Skeletal muscle satellite cell (primary cell): ENCODE data around the gene MMP11.

ENCODE experiments used
- H3K27me3 ChIP-seq: 2 replicates; pipeline ENCODE4 v1.7.0; 2013; ENCODE audit warnings: low read length; ENCODE audit not compliant: control insufficient read depth, insufficient read depth
- H3K36me3 ChIP-seq: 2 replicates; pipeline ENCODE4 v1.7.0; 2013; ENCODE audit warnings: mild to moderate bottlenecking, control low read depth, low read length; ENCODE audit not compliant: insufficient read depth
- H3K4me1 ChIP-seq: 2 replicates; pipeline ENCODE4 v1.7.0; 2013; ENCODE audit warnings: low read length; ENCODE audit not compliant: control insufficient read depth, insufficient read depth
- H3K4me2 ChIP-seq: 2 replicates; pipeline ENCODE4 v1.7.0; 2013; ENCODE audit warnings: mild to moderate bottlenecking, low read length
- H3K4me3 ChIP-seq: 2 replicates; pipeline ENCODE4 v1.7.0; 2013; ENCODE audit warnings: low read length
- H3K9ac ChIP-seq: 2 replicates; pipeline ENCODE4 v1.7.0; 2013; ENCODE audit warnings: mild to moderate bottlenecking, low read depth, low read length, moderate library complexity
- H3K9me3 ChIP-seq: replicated peaks from 2 replicates; pipeline ENCODE4 v1.7.0; 2013; ENCODE audit warnings: mild to moderate bottlenecking, control low read depth, low read length

The MMP11 gene

DNA sequence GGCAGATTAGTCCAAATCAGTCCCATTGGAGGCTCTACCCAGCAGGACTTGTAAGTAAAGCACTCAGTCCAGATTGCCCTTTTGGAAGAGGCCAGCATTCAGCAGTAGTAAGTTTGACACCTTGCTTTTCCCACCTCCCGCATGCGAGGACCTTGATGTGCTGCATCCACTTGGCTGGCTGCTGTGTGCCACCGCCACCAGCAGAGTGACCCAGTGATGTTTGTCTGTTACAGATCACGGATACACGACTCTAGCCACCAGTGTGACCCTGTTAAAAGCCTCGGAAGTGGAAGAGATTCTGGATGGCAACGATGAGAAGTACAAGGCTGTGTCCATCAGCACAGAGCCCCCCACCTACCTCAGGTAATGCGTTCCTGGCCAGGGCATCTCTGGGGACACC, 20.7 kb downstream of the MMP11 start:
- H3K4me1 ChIP-seq = peaks cover 13% of the 10 kb centered on the region
- peaks cover 50% of the 10 kb centered on the region for H3K36me3 ChIP-seq
- no peaks in the 10 kb centered on the region for H3K9me3 ChIP-seq

DNA sequence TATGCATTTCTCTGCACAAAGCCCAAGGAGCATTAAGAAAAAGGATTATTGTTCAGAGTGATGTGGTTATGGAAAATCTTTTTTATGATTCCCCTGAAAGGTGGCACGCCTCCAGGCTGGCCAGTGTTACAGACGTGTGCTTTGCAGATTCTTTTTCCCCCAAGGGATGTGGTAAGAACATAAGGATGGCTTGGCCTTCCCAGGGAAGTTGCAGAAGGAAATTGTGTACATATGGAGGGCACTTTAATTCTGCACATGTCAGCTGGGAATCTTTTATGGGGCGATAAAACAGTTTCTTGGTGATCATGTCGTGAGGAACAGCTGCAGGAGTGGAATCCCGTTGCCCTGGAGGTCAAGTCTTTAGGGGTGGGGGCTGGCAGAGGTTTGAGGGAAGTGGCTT, 23.8 kb downstream of the MMP11 start:
- Histone ChIP-seq H3K4me2 (no peak overlapping the region), H3K9me3 (no peaks in the 10 kb centered on the region), H3K27me3 (no peaks in the 10 kb centered on the region), H3K9ac (no peak overlapping the region), H3K4me3 (no peak overlapping the region), H3K36me3 (peaks cover 68% of the 10 kb centered on the region), H3K4me1 (peaks cover 7% of the 10 kb centered on the region)

More for the DNA sequence above, 20.7 kb downstream of the MMP11 start:
- no peak overlapping the region for H3K9ac ChIP-seq
- H3K4me3 ChIP-seq = no peak overlapping the region
- H3K4me2 ChIP-seq = no peak overlapping the region
- H3K27me3 ChIP-seq = no peaks in the 10 kb centered on the region

DNA sequence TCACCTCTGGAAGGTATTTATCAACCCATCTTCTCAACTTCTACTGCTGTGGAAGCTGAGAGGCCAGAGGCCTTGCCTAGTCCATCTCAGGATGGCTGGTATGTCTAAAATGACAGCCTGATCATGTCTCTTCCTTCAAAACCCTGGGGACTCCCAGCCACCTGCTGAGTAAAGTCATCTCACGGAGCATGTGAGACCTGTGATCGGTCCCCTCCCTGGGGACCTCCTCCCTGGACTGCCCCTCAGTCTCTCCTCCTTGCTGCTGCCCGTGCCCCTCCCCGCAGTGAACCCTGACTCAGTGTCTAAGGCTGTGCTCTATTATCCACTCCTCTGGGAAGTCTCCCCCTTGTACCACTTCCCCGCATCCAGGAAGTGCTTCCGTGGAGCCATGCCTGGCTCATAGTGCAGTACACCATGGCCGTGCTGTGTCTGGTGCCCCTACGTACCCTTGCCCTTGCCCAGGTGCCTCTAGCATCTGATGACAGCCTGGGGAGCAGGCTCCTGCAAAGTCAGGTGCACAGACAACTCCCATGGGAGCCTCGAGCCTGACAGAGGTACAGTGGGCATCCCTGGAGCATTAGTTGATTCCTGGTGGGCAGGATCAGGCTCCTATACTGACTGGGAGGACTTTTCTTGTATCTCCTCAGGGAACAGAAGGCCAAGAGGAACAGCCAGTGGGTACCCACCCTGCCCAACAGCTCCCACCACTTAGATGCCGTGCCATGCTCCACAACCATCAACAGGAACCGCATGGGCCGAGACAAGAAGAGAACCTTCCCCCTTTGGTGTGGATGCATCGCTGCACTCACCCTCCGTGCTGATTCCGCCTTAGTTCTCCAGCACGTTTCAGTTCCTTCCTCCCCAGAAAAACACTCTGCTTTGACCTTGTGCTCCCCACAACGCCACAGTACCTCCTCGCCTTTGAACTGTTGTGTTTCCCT, 27.9 kb downstream of the MMP11 start:
- Histone ChIP-seq H3K36me3 (peaks cover 68% of the 10 kb centered on the region), H3K9me3 (no peaks in the 10 kb centered on the region), H3K4me2 (no peak overlapping the region), H3K4me1 (peaks cover 7% of the 10 kb centered on the region), H3K9ac (no peak overlapping the region), H3K4me3 (no peak overlapping the region), H3K27me3 (no peaks in the 10 kb centered on the region)

DNA sequence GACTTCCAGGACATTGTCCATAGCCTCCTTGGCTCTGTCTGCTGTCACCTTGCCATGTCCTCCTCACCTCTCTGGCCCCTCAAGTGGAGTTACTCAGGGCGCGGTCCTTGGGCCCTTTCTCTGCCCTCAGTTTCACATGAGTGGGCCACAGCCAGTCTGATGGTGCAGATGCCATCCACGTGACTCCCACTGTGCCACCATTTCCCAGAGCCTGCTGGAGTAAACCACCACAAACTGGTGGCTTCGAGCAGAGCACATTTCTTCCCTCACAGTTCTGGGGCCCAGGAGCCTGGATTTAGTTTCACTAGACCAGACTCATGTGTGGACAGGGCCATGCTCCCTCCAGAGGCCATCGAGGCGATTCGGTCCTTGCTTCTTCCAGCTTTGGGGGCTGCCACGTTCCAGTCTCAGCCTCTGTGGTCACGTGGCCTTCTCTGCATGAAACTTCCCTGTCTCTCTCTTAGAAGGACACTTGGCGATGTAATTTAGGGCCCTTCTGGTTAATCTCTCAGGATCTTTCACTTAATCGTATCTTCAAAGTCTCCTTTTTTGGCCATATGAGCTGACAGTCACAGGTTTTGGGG, 28.7 kb downstream of the MMP11 start:
- Histone ChIP-seq H3K4me3 (no peak overlapping the region), H3K4me1 (peaks cover 4% of the 10 kb centered on the region), H3K9ac (no peak overlapping the region), H3K4me2 (no peak overlapping the region), H3K36me3 (peaks cover 67% of the 10 kb centered on the region), H3K9me3 (no peaks in the 10 kb centered on the region), H3K27me3 (no peaks in the 10 kb centered on the region)

DNA sequence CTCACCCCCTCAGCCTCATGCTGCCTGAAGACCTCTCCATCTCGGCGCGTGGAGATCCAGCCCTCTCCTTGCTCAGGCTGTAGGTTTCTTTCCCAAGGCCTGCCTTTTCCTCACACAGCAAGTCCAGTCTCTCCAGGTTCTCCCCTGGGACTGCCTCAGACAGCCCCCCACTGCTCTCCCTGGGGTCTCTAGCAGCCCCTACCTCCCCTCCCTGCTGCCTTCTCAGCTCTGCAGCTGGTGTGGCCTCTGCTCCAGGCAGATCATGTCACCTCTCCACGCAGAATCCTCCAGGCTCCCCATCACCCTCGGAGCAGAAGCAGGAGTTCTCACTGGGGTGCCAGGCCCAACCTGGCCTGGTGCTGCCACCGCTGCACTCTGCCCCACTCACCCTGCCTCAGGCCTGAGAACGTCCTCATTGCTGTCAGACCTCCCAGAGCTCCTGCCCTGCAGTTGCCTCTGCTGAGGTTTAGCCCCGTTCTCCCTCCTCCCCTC, 29.3 kb downstream of the MMP11 start:
- H3K9me3 ChIP-seq = no peaks in the 10 kb centered on the region
- no peaks in the 10 kb centered on the region for H3K27me3 ChIP-seq
- H3K4me1 ChIP-seq = no peaks in the 10 kb centered on the region
- H3K4me3 ChIP-seq = no peak overlapping the region
- no peak overlapping the region for H3K4me2 ChIP-seq
- H3K36me3 ChIP-seq = peaks cover 66% of the 10 kb centered on the region
- H3K9ac ChIP-seq = no peak overlapping the region

DNA sequence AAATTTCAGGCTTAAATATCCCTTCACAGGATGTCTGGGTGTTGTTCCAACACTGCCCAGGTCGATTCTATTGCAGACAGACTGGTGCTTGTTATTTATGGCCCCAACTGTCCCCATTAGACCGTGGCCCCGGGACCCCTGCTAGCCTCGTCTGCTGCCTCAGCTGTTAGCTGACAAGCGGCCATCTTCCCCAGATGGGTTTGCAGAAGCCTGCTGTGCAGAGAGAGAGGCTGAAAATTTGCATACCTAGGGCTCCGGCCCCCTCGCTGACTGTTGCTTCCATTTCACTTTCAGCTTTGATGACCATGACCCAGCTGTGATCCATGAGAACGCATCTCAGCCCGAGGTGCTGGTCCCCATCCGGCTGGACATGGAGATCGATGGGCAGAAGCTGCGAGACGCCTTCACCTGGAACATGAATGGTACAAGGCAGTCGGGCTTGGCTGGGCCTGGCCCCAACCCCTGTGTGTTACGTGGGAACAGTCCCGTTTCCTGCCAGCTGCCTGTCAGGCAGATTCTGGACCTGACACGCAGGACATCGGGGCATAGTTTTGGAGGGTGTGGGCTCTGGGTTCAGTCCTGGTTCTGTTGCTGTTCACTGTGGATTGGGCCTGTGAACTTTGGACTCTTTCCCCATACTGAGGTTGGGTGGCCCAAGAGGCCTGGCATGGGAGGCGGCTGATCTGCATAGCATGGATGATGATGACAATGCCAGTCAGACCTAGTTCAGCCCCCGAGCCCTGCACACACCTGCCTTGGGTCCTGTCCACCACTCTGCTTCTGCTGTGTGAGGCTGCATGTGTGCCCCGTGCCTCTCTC, 30.6 kb downstream of the MMP11 start:
- Histone ChIP-seq H3K4me2 (no peak overlapping the region), H3K4me1 (no peaks in the 10 kb centered on the region), H3K27me3 (no peaks in the 10 kb centered on the region), H3K9ac (no peak overlapping the region), H3K9me3 (no peaks in the 10 kb centered on the region), H3K4me3 (no peak overlapping the region), H3K36me3 (peaks cover 66% of the 10 kb centered on the region)

DNA sequence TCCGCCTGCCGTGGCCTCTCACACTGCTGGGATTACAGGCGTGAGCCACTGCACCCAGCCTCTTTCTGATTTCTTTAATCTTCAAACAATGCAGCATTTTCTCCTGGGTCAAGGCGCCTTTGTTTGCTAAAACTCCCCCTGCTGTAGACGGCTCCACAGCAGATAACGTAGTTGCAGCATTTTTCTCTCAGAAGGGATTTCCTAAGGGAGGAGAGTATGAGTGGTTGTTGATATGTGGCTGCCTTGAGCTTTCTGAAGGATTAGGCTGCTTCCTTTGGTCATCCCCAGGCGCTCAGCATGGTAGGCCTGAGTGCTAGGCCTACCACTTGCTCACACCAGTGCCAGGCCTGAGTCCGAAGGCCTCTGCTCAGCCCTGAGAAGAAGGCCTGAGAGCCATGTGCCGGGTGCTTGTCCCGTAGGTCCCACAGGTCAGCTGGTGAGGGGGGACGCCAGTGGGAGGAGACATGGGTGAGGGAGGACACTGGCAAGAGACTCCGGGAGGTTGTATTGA, 32.2 kb downstream of the MMP11 start:
- Histone ChIP-seq H3K4me2 (no peak overlapping the region), H3K4me1 (no peaks in the 10 kb centered on the region), H3K9ac (no peak overlapping the region), H3K36me3 (peaks cover 63% of the 10 kb centered on the region), H3K4me3 (no peak overlapping the region), H3K9me3 (no peaks in the 10 kb centered on the region), H3K27me3 (no peaks in the 10 kb centered on the region)

DNA sequence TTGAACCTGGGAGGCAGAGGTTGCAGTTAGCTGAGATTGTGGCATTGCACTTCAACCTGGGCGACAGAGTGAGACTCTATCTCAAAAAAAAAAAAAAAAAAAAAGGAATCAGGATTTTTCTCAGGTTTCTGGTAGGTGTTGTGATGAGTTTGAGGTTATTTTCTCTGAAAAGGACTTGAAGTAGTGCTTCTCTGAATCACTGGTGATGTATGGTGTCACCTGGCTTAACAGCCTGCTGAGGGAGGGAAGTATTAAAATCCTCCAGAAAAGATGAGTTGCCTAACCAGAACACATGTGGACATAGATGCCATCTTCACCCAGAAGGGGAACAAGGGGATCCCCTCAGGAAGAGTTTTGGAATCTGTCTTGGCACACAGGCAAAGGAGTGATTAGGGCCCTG, 34.2 kb downstream of the MMP11 start:
- H3K36me3 ChIP-seq = peaks cover 56% of the 10 kb centered on the region
- H3K4me3 ChIP-seq = no peak overlapping the region
- H3K4me1 ChIP-seq = no peaks in the 10 kb centered on the region
- no peak overlapping the region for H3K9ac ChIP-seq
- no peaks in the 10 kb centered on the region for H3K27me3 ChIP-seq
- H3K4me2 ChIP-seq = no peak overlapping the region
- no peaks in the 10 kb centered on the region for H3K9me3 ChIP-seq

DNA sequence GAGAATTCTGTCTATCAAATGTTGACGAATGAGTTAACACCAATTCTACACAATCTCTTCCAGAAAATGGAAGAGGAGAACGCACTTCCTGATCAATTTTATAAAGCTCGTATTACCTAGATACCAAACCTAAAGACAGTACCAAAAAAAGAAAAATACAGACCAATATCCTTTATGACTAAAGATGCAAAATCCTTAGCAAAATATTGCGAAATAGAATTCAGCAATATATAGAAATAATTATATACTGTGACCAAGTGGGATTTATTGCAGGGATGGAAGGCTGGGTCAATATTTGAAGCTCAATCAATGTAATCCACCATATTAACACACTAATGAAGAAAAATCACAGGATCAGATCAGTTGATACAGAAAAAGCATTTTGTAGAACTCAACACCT, 39.7 kb downstream of the MMP11 start:
- H3K36me3 ChIP-seq = peaks cover 28% of the 10 kb centered on the region
- peaks cover 6% of the 10 kb centered on the region for H3K4me1 ChIP-seq

DNA sequence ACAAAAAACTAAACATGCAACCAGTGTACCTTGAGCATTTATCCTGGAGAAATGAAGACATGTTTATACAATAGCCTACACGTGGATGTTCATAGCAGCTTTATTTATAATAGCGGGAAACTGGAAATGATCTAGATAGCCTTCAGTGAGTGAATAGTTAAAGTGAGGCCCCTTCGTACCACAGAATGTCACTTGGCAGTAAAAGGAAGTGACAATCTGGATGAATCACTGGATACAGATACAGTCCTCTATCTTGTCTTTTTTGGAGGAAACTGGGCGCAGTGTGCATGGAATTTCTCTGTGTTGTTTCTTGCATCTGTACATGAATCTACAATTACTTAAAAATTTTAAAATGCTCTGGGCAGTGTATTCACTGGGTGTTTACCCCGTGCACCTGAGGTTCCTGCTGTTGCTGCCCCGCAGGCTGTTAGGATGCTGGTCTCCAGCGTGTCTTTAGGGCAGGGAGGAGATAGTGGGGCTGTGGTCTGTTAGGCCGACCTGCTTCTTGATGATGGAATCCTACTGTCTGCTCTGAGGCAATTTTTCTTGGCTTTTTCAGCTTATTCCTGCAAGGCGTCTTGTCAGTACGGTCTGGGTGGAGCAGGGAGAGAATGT, 43.0 kb downstream of the MMP11 start:
- H3K36me3 ChIP-seq = peaks cover 43% of the 10 kb centered on the region
- peaks cover 6% of the 10 kb centered on the region for H3K4me1 ChIP-seq
- H3K9me3 ChIP-seq = no peaks in the 10 kb centered on the region
- H3K9ac ChIP-seq = no peak overlapping the region
- H3K4me2 ChIP-seq = no peak overlapping the region
- no peak overlapping the region for H3K4me3 ChIP-seq
- H3K27me3 ChIP-seq = no peaks in the 10 kb centered on the region

More for the DNA sequence above, 39.7 kb downstream of the MMP11 start:
- Histone ChIP-seq H3K9me3 (no peaks in the 10 kb centered on the region), H3K4me3 (no peak overlapping the region), H3K27me3 (no peaks in the 10 kb centered on the region), H3K9ac (no peak overlapping the region), H3K4me2 (no peak overlapping the region)
